Globus pallidus (tissue), 1 donor: ENCODE measurements around the gene ACSM5.
"Not testable (repeated sequence)": the region's sequence is repeated elsewhere in the genome, so short reads cannot be mapped to it uniquely, and the experiment has no call there.

Experiments used
- DNase-seq: peaks from one replicate; pipeline ENCODE4 v3.0.0-alpha.2; 2015; ENCODE audit warnings: low spot score

ACSM5 gene

DNA sequence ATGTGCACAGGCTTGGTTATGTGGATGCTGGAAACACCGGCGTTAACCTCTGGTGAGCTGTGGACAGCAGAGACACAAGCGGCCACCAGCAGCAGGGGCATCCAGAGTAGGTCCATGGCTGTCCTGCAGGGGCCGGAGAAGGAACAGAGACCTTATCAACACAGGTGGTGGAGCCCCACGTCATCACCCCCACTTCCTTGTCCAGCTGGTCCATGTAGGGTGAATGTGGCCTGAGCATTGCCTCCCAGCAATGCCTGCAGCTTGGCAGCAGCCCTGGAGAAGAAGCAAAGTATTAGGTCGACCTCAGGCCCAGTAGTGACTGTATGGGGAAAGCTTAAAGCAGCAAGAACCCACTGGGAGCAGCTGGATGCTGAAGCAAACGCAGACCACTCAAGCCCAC is 10.1 kb upstream of the ACSM5 start:
- DNase-seq = no peak

DNA sequence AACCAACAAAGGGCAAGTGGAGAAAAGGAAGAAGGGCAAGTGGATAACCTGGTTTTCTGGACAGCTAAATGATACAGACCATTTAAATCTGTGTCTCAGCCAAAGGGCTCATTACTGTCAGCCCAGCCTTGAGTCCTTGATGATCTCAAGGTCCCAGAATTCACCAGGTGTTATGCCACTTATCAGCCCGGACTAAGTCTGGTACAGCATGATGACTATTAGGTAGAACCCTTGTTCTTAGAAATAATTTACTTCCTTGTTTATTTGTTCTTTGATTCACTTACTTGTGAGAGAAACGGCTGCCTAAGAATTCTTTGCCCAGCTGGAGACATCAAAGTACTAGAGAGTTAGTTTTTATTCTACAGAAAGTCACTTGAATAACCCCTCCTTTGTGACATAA is 8.3 kb upstream of the ACSM5 start:
- no peak for DNase-seq

DNA sequence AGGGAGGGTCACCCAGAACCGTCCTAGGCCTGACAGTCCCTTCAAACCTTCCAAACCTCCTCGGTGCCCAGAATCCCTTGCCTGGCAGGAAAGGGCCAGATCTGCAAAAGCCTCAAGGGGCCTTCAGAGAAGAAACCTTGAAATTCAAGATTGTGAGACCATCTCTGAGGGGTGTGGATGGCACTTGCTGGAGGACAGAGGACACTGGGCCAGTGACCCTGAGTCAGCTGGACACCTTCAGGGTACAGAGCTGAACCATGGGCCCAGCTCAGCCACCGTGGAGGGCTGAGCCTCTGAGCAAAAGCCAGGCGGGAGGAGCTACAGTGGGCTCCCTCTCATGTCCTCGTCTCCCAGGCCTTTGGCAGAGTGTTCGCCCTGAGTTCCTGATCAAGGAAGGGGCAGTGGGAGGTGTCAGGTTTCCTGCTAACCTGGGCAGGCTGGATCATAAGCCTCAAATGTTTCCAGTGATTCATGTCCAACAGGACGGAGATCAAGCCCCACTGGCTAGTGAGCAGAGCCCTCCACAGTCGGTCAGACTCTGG is 7.8 kb upstream of the ACSM5 start:
- no peak for DNase-seq

DNA sequence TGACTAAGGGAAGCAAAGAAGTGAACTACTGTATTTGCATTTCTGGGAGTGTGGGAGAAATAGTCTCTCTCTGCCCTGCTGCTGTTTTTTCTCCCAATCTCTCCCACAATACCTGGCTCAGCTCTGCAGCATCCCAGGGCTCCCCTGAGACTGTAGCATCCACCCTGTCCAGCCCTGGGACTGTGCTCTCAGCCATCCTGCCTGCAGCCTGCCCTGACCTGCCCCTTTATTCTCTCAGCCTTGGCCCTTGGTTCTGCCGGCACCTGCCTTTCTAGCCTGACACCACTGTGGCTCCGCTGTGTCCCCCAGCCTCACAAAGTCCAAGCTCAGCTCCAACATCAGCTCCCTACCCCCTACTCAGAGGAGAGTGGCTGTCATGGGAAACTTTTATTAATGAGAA is 6.7 kb upstream of the ACSM5 start:
- DNase-seq = no peak

DNA sequence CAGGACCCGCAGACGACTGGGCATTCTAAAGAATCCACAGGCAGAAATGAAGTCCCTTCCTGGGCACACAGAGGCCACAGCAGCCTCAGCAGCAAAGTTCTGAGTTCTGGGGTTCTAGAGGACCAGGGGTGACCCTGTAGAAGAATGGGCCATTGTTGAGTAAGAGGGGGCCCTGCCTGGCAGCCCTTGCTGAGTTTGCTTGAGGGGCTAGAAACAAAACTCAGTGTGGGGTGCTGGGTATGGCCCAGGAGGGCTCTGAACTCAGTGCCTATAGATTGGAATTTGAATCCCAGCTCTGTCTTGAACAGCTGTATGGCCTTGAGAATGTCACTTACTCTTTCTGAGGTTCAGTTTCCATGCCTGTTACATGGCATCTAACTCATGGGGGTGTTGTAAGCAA is 4.7 kb upstream of the ACSM5 start, which contains the start of gene PDILT:
Gene PDILT, minus strand, starts transcription at position 101 of the 400 bp plus-strand sequence. CDS start 5,437 bp downstream, outside the sequence.
- no peak for DNase-seq

DNA sequence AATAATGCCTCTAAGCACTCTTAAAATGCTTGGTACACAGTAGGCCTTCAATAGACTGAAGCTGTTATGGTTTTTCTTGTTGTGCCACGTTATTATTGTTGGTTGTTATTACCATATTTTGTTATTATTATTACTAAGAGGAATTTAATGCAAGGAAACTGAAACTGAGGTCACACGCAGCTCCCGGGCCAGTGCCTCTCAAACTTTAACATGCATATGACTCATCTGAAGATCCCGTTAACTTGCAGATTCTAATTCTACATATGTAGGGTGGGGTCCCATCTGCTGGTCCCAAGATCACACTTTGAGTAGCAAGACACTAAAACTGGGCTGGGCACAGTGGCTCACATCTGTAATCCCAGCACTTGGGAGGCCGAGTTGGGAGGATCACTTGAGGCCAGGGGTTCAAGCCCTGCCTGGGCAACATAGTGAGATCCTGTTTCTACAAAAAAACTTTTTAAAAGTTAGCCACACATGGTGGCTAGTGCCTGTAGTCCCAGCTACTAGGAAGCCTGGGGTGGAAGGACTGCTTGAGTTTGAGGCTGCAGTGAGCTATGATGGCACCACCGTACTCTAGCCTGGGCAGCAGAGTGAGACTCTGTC is 888 bp downstream of the ACSM5 start:
- no peak for DNase-seq

DNA sequence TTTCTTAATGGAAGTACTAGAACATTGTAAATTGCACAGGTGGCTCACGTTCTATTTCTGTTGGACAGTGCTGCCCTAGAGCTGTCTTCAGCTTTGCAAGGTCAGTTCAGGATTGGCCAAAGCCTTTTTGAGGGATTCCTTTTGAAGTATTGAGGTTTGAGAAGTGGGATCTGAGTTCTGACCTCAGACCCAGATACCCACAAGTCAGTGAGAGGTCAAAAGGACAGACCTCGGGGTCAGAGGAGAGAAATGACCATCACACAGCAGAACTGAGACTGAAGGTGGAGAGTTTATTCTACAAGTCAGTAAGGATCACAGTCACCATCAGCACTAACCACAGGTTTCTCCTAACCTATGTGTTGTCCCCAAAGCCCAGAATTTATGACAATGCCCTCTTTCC is 1.7 kb downstream of the ACSM5 start:
- no peak for DNase-seq

DNA sequence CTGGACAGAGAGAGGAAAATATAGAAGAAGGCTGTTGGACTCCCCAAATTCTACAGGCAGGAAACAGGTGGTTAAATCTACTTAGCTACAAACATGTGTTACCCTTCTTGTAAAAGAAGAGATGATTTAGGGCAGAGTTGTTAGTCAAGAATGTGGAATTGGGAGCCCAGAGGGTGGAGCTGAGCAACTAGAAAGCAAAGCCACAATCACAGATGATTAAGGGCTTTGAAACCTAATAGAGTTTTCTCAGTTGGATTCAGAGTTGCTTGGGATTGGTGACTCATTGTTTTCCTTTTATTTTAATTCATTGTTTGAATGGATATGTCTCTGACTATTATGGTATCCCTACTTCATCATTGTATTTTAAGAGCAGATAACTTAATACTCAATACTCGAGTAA is 6.2 kb downstream of the ACSM5 start:
- DNase-seq = no peak

DNA sequence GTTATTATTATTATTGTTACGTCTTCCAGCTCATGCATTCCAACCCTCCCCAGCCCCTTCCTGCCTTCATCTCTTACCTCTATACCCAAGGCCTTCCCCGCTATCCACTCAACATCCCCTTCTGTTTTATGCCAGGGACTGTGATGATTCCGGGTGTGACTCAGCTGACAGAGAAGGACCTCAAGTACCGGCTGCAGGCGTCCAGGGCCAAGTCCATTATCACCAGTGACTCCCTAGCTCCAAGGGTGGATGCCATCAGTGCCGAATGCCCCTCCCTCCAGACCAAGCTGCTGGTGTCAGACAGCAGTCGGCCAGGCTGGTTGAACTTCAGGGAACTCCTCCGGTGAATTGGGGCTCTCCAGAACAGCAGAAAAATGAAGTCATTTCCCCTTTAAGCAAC is 9.8 kb downstream of the ACSM5 start:
- DNase-seq = not testable (repeated sequence)

DNA sequence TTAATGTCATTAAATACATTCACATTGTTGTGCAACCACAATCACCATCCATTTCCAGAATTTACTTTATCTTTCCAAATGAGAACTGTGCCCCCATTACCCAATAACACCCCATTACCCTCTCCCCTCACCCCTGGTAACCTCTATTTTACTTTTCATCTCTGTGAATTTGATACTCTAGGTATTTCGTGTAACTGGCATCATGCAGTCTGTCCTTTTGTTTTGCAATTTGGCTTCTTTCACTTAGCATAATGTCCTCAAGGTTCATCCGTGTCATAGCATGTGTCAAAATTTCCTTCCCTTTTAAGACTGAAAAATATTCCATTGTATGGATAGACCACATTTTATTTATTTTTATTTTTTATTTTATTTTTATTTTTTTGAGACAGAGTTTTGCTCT is 12.4 kb downstream of the ACSM5 start:
- not testable (repeated sequence) for DNase-seq

DNA sequence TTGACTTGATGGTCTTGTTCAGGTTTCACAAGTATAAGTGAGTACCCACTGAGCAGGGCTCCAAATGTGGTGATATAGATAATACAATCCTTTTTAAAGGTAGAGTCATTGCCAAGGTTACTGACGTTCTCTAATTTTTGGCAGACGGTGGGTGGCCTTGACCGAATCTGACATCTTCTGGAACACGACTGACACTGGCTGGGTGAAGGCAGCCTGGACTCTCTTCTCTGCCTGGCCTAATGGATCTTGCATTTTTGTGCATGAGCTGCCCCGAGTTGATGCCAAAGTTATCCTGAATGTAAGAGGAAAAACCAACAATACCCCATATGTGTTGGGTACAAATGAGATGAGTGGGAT is 14.4 kb downstream of the ACSM5 start:
- DNase-seq = not testable (repeated sequence)

DNA sequence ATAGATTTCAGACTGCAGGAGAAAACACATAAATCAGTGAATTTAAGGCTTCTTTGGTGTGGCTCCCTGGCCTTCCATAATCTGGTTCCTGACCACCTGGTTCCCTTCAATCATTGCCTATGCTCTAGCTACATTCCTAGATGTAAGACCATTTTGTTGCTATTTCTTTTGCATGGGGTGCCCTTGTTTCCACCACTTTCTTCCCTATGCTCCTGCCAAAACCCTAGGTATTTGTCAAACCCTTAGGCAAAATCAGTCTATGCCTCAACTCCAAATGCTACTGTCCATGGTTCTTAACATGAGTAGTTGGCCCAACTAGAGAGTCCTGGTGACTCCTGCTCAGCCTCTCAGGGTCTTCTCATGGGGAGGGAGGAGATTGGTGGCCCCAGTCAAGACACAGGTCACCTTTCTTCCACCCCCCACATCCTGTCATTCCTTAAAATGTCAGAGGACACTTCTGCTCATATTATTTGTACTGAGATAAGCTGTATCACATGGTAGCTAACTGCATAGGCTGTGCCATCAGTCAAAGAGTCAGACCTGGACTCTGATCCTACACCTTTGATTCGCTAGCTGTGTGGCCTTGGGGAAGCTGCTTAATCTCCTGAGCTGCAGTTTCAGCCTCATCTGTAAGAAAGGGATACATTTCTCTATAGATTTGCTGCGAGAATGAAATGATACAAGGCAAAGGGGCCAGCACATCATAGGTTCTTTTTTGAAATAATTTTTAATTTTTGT is 15.0 kb downstream of the ACSM5 start:
- DNase-seq = no peak

DNA sequence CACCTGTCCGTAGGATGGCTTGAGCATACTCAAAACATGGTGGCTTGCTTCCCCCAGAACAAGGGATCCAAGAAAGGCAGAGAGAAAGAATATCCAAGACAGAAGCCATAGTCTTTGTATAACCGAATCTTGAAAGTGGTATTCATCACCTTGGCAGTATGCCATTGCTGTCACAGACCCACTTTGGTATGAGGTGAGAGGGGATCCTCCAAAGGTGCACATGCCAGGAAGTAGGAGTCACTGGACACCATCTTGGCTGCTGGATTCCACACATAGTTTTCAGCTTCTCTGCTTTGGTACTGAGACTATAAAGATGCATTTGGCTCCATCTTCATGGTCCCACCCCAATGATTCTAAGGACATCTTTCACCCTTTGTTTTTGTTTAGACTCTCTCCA is 18.1 kb downstream of the ACSM5 start:
- DNase-seq = not testable (repeated sequence)

DNA sequence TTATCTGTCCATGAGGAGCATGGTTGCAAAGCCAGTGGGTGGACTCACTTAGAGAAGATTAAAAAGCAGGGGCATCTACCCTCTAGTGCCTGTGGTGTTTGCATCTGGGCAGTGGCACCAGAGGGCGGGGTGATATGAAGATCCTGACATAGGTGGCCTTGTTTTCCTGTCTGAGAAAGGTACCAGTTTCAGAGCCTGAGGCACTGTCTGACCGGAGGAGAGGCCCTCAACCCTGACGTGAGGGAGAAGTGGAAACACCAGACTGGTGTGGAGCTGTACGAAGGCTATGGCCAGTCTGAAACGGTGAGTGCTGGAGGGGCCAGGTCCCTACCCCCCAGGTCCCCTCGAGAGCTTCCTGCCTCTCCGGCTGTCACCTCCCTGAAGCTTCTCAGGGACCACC is 20.2 kb downstream of the ACSM5 start:
- not testable (repeated sequence) for DNase-seq

DNA sequence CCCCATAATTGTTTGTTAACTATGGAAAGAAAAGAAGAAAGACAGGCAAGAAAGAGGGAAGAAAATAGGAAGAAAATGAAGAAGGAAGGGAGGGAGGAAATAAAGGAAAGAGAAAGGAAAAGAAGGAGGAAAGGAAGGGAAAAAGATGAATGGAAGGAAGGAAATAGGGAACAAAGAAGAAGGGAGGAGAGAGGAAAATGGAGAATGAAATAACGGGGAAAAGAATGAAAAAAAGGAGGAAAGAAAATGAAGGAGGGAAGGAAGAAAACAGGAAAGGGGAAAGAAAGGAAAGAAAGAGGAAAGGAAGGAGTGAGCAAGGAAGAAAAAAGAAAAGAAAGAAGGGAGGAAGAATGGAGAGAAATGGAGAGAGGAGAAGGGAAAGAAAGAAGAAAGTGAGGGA is 21.1 kb downstream of the ACSM5 start:
- DNase-seq = not testable (repeated sequence)

DNA sequence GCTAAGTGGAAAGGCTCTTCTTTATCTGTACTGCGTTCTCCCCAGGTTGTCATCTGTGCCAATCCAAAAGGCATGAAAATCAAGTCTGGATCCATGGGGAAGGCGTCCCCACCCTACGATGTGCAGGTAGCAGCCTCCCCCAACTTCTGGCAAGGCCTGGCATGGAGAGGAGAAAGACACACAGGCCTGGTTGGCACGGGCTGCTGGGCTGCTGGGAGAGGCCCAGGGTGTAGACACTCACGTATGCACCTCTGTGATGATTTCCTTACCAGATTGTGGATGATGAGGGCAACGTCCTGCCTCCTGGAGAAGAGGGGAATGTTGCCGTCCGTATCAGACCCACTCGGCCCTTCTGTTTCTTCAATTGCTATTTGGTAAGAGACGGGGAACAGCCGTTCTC is 21.6 kb downstream of the ACSM5 start:
- DNase-seq = no peak

DNA sequence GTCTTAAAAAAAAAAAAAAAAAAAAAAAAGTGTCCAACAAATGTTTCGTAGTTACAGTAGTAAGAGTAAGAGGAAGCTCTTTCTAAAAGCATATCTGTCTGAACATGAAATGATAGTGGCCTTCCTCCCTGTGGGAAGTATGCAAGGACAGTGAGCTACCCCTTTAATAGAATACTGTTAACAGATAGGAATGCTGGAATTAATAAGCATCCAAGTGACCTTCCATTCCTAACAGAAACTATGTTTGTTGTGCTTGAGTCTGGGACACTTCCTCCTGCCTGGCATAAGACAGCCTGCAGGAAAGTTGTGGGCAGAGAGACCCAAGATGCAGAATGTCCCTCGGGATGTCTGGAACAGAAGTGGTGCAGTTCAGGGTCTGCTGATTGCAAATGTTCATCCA is 29.6 kb downstream of the ACSM5 start:
- DNase-seq = not testable (repeated sequence)

DNA sequence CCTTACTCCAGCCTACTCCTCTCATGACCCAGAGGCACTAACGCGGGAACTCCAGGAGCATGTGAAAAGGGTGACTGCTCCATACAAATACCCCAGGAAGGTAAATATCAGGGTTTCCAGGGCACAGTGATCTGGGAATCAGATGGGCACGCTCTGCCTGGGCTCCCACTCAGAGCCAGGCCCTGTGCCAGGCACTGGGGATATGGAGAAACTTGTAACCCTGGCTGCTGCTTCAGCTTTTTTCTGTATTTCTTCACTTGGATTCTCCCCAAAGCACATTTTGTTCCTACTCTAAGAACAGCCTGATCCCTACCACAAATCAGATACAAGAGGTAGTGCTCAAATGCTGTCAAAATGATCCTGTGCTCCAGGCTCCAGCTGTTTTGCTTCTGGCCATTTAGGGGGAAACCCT is 30.5 kb downstream of the ACSM5 start:
- DNase-seq = not testable (repeated sequence)

DNA sequence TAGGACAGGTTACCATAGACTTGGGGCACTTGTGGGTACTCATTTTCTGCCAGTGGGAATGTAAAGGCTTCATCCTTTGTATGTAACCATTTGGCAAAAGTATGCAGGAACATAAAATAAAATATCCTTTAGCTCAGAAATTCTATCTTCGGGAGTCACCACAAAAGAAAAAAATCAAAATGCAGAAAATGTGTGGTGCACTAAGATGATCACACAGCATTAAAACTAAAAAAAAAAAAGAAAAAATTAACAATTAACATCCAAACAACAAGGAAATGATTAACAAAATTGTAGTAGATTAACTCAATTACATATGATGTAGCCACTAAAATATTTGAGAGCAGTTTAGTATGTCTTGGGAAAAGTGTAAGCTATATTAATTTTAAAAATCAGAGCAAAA is 31.4 kb downstream of the ACSM5 start:
- not testable (repeated sequence) for DNase-seq

DNA sequence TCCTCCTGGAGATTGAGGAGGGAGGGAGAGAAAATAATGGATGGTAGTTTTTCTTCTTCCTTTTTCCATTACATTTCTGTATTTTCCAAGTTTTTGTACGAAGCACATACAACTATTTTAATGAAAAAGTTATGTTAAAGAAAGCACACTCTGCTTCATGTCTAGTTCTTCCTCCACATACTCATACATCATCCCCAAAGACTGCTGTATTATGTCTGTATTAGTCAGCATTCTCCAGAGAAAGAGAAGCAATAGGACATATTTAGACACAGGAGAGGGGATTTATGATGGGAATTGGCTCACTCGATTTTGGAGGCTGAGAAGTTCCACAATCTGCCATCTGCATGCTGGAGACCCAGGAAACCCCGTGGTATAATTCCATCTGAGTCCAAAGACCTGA is 31.9 kb downstream of the ACSM5 start:
- no peak for DNase-seq

DNA sequence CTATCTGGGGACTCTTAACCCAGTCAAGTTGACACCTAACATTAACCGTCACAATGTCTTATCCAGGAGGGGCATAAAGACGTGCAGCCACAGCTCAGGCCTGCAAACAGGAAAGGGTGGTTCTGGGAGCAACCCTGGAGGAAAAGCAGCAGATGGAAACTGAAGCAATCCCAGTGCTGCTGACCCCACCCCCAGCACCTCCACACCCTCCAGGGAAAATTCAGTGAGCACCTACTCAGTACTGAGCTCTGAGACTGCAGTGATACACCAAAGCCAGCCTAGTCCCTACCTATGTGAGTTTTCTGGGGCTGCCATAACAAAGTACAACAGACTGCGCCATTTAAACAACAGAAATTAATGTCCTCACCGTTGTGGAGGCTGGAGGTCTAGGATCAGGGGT is 32.5 kb downstream of the ACSM5 start:
- not testable (repeated sequence) for DNase-seq

DNA sequence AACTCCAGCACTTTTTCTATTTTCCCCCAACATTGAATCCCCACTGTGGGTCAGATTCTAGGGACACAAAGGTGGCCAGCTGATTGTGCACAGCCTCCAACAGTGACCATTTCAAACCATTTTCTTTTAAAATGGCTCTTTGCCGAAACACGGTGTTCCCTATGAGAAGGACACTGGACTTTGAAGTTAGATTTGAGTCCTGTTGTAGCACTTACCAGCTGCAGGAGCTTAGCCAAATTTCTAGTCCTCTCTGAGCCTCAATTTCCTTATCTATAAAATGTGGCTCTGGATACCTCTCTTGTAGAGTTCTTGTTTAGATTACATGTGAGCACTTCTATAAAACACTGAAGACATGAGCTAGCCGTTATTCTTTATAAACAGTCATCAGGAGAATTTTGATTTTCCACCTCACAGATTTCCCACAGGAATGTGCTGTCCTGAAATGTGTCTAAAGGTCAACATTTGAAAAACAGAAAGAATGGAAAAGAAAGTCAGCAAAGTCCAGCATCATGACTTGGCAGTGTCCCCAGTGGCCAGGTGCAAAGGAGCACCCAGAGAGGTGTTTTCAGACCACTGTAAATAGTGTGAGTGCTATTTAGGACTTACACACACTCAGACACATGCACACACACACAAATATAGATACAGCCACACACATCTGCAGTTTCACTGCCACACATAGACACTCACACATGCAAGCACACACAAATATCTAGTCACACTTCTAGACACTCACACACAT is 37.5 kb downstream of the ACSM5 start:
- not testable (repeated sequence) for DNase-seq

DNA sequence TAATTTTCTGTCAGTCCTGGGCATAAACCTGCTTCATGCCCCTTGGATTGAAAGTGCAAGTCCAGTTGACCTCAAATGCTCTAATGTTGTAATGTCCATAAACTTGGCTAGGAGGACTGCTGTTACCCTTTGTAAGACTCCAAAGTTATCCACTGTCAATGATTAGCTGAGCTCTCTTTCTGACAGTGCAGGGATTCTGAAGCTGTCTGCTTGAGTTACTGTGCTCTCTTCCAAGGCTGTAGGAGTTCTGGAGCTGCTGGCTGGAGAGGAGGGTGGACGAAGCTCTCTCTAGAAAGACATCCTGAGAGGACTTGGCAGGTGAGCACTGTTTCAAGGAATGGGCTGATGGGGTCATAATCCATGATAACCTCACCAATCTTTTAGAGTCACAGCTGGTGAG is 42.0 kb downstream of the ACSM5 start, which contains the start of gene ACSM2A:
Gene ACSM2A, plus strand, starts transcription at position 158 of the 400 bp plus-strand sequence. CDS start 8,594 bp downstream, outside the sequence.
- DNase-seq = not testable (repeated sequence)
